Panc1 (cell line): Measurements from ENCODE around the gene RPL3. TPM values are rescaled to one million over a fixed set of nuclear protein-coding genes. Genes with fewer than 3 reads are reported as not detected.

Experiments
- ATAC-seq: fragments of 200-7000 bp; cut with Tn5 transposase; 2 replicates; pipeline ENCODE4 v1.9.1; 2020; ENCODE audit warnings: mild to moderate bottlenecking, moderate library complexity
- BruUV-seq: library from RNA; stranded (reverse); fragments of 400-500 nt; replicated peaks from 2 replicates; lab custom pipeline; 2021; lab: Mats Ljungman, UMichigan
- CTCF ChIA-PET: fragments of 300-600 bp; sonication (Branson Sonifier 250); formaldehyde crosslinking; loops from one replicate; lab custom pipeline; 2022; ENCODE audit warnings: antibody characterized with exemption; lab: Charles Lee
- POLR2A ChIA-PET: fragments of 300-600 bp; sonication (Branson Sonifier 250); formaldehyde crosslinking; loops from one replicate; lab custom pipeline; 2022; ENCODE audit warnings: antibody characterized with exemption; lab: Charles Lee
- DNase-seq: peaks from one replicate; pipeline ENCODE4 v3.0.0-alpha.2; 2010; ENCODE audit warnings: low read depth, low spot score
- H3K27ac ChIP-seq: 2 replicates; pipeline ENCODE4 v1.5.1; 2011; ENCODE audit warnings: mild to moderate bottlenecking, low read length, inconsistent platforms
- H3K27me3 ChIP-seq: fragments of 200-500 bp; sonication (Bioruptor generic); 2 replicates; pipeline ENCODE4 v1.6.0; 2014; ENCODE audit warnings: low read length, inconsistent platforms; ENCODE audit not compliant: control insufficient read depth, insufficient read depth
- H3K36me3 ChIP-seq: fragments of 200-500 bp; sonication (Bioruptor generic); 2 replicates; pipeline ENCODE4 v1.5.1; 2014; ENCODE audit warnings: inconsistent platforms, mild to moderate bottlenecking, low read length, moderate library complexity; ENCODE audit not compliant: control insufficient read depth, insufficient read depth
- H3K4me1 ChIP-seq: 2 replicates; pipeline ENCODE4 v1.5.1; 2011; ENCODE audit warnings: inconsistent platforms, mild to moderate bottlenecking, low read length, moderate library complexity; ENCODE audit not compliant: control insufficient read depth, insufficient read depth
- H3K4me3 ChIP-seq, 2 experiments: 2 replicates each; pipeline ENCODE4 v1.5.1; 2011 to 2012; ENCODE audit warnings: low read depth in 2 of 2, low read length in 2 of 2, mild to moderate bottlenecking in 2 of 2, inconsistent platforms in 1 of 2, moderate library complexity in 1 of 2
- H3K9me3 ChIP-seq: fragments of 200-500 bp; sonication (Bioruptor generic); 2 replicates; pipeline ENCODE4 v1.5.1; 2014; ENCODE audit warnings: low read depth, mild to moderate bottlenecking, inconsistent platforms, low read length, moderate library complexity; ENCODE audit not compliant: control insufficient read depth, insufficient read depth
- POLR2AphosphoS5 ChIP-seq: IDR thresholded peaks from 2 replicates; pipeline ENCODE4 v1.6.1; 2012; ENCODE audit warnings: mild to moderate bottlenecking, low read depth, low read length, moderate library complexity
- SIN3A ChIP-seq: IDR thresholded peaks from 2 replicates; pipeline ENCODE4 v1.6.1; 2012; ENCODE audit warnings: low read depth, mild to moderate bottlenecking, low read length, moderate library complexity, borderline replicate concordance; ENCODE audit not compliant: insufficient read depth
- TCF7L2 ChIP-seq: IDR thresholded peaks from 2 replicates; pipeline ENCODE4 v1.6.1; 2011; ENCODE audit warnings: mild to moderate bottlenecking, low read depth, low read length, inconsistent platforms
- in situ Hi-C: cut with HindIII; loops from 2 replicates; pipeline ENCODE4 v1.10.0; 2016; ENCODE audit warnings: low sequenced_read_pairs, low pct_unique_long_range_greater_than_20kb
- intact Hi-C: fragments of 100-400 bp; cut with micrococcal nuclease; formaldehyde crosslinking; loops from one replicate; pipeline ENCODE4 v1.10.0; 2022; ENCODE audit not compliant: unreplicated experiment
- total RNA-seq: library from RNA; stranded (reverse); gene quantifications from one replicate; pipeline ENCODE4 v1.2.1, GENCODE V29; 2021; ENCODE audit not compliant: unreplicated experiment
- TF ChIP-seq, protein P1 (sequence below), 2 experiments: IDR thresholded peaks; 2 replicates each; pipeline ENCODE4 v1.6.1; 2011 to 2012; ENCODE audit warnings: low read depth in 2 of 2, control low read depth in 1 of 2, low read length in 1 of 2, mild to moderate bottlenecking in 1 of 2, moderate library complexity in 1 of 2; ENCODE audit not compliant: insufficient read depth in 1 of 2
- TF ChIP-seq, protein P2 (sequence below): fragments of 450-650 bp; IDR thresholded peaks from 2 replicates; pipeline ENCODE4 v1.5.1; 2017; ENCODE audit warnings: mild to moderate bottlenecking

Gene RPL3
- total RNA-seq, 1 experiment from 2014 or later = 885 TPM

DNA sequence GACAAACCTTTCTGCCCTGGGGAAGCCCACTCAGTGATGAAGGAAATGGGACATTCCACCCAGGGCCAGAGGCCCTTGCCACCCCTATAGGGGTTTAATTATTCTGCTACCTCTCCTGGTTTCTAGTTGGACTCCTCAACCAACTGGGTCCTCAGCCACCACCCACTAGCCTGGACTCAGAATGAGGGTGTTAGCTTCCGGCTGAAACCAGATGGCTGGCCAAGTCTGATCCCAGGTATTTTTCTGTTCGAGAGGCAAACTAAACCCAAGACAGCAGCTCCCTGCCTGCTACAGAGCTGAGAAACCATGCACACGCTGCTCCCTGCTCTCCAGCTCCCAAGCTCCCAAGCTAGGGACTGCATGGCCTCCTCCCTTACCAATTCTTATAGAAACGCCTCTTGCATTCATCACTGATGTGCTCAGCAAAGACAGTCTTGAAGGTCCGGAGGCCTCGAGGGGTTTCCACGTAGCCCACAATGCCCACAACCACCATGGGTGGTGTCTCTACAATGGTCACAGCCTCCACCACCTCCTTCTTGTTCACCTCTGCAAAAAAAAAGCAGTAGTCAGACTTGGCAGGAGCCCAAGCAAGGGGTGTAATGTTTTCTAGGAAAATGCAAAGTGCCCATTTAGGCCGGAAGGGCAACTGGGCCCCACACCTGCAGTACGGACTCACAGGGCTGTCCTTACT lies 2.2 kb downstream of the RPL3 start:
- TF ChIP-seq, protein P1, sequence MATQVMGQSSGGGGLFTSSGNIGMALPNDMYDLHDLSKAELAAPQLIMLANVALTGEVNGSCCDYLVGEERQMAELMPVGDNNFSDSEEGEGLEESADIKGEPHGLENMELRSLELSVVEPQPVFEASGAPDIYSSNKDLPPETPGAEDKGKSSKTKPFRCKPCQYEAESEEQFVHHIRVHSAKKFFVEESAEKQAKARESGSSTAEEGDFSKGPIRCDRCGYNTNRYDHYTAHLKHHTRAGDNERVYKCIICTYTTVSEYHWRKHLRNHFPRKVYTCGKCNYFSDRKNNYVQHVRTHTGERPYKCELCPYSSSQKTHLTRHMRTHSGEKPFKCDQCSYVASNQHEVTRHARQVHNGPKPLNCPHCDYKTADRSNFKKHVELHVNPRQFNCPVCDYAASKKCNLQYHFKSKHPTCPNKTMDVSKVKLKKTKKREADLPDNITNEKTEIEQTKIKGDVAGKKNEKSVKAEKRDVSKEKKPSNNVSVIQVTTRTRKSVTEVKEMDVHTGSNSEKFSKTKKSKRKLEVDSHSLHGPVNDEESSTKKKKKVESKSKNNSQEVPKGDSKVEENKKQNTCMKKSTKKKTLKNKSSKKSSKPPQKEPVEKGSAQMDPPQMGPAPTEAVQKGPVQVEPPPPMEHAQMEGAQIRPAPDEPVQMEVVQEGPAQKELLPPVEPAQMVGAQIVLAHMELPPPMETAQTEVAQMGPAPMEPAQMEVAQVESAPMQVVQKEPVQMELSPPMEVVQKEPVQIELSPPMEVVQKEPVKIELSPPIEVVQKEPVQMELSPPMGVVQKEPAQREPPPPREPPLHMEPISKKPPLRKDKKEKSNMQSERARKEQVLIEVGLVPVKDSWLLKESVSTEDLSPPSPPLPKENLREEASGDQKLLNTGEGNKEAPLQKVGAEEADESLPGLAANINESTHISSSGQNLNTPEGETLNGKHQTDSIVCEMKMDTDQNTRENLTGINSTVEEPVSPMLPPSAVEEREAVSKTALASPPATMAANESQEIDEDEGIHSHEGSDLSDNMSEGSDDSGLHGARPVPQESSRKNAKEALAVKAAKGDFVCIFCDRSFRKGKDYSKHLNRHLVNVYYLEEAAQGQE (IDR thresholded peaks at IDR 0.05; ENCODE audit: insufficient read depth in 1 of 2, low read depth in 2 of 2, low read length in 1 of 2) = no peak
- TF ChIP-seq TCF7L2 = no peak
- no peak for TF ChIP-seq POLR2AphosphoS5
- TF ChIP-seq SIN3A = 0 out of 2 replicates have a peak, but pooled peaks have one; percentile 3
- TF ChIP-seq, protein P2, sequence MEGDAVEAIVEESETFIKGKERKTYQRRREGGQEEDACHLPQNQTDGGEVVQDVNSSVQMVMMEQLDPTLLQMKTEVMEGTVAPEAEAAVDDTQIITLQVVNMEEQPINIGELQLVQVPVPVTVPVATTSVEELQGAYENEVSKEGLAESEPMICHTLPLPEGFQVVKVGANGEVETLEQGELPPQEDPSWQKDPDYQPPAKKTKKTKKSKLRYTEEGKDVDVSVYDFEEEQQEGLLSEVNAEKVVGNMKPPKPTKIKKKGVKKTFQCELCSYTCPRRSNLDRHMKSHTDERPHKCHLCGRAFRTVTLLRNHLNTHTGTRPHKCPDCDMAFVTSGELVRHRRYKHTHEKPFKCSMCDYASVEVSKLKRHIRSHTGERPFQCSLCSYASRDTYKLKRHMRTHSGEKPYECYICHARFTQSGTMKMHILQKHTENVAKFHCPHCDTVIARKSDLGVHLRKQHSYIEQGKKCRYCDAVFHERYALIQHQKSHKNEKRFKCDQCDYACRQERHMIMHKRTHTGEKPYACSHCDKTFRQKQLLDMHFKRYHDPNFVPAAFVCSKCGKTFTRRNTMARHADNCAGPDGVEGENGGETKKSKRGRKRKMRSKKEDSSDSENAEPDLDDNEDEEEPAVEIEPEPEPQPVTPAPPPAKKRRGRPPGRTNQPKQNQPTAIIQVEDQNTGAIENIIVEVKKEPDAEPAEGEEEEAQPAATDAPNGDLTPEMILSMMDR = no peak
- Histone ChIP-seq H3K36me3 (peaks cover 20% of the 10 kb centered on the region), H3K4me3 (peak overlapping the region; percentile 91 to 96), H3K9me3 (no peaks in the 10 kb centered on the region), H3K27me3 (no peaks in the 10 kb centered on the region), H3K4me1 (peaks cover 36% of the 10 kb centered on the region), H3K27ac (peak overlapping the region; percentile 98)
- ATAC-seq (no peak), DNase-seq (no peak)
- ChIA-PET CTCF (interaction anchor here (0.6 to 1.1 kb wide), 2 partner anchors 145 to 336 kb away, joined by 3 read pairs; no protein-coding TSS in a partner anchor), POLR2A (interaction anchor here (0.6 to 0.7 kb wide), 2 partner anchors 208 to 656 kb away, joined by 3 to 4 read pairs; no protein-coding TSS in a partner anchor)
- intact Hi-C loops = no loop called here
- BruUV-seq = no TSS peak
- in situ Hi-C loops = no loop called here

DNA sequence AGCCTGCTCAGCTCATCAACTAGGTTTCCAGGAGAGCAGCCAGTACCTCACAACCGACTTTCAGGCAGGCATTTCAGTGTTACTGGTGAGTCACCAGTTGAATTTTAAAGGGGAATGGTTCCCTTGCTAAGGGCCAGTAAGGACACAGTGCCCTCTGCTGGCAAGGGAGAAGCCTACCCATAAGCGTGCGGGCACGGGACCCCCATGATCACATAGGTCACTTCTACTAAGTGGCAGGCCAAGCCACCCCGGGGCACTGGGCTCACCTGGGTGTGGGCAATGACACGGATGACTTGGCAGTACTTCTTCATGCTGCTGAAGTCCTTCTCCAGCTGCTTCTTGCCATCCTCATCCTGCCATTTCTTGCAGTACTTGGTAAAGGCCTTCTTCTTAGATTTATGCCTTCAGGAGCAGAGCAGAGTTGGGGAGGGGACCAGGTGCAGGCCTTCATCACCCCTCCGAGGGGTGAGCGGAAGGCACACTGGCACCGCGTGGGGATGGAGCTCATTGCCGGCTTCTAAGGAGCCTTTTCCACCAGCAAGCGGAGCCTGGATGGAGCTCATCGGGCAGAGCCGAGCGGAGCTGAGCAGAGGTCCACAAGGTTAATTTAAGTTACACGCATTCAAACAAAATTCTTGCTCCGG lies 2.9 kb downstream of the RPL3 start:
- Histone ChIP-seq H3K27ac (peak overlapping the region; percentile 98), H3K9me3 (no peaks in the 10 kb centered on the region), H3K27me3 (no peaks in the 10 kb centered on the region), H3K36me3 (peaks cover 20% of the 10 kb centered on the region), H3K4me1 (peaks cover 42% of the 10 kb centered on the region), H3K4me3 (peak overlapping the region; percentile 91 to 96)
- CTCF ChIA-PET = interaction anchor here (0.6 to 1.1 kb wide), 2 partner anchors 145 to 335 kb away, joined by 3 read pairs; no protein-coding TSS in a partner anchor
- intact Hi-C loops = no loop called here
- BruUV-seq = no TSS peak
- in situ Hi-C loops = no loop called here
- TF ChIP-seq, protein P2 = peak; percentile 82
- peak; percentile 19; the same call in 1 of the 2 replicates for TF ChIP-seq POLR2AphosphoS5
- no peak for TF ChIP-seq TCF7L2
- TF ChIP-seq SIN3A = no peak
- POLR2A ChIA-PET = interaction anchor here (0.6 kb wide), 3 partner anchors 394 to 655 kb away, joined by 3 to 5 read pairs (median 4); no protein-coding TSS in a partner anchor
- ATAC-seq (0 out of 2 replicates have a peak, but pooled peaks have one; percentile 6), DNase-seq (no peak)
